Nephron progenitor cell (in vitro differentiated cells): ENCODE data around the gene VPS26A.

ENCODE experiments used
- DNase-seq: peaks from one replicate; pipeline ENCODE4 v3.0.0; 2021
- H3K27ac Mint-ChIP-seq: 2 replicates; pipeline ENCODE4 v1.8.0; 2021; ENCODE audit warnings: mild to moderate bottlenecking, moderate library complexity, mixed read lengths
- H3K27me3 Mint-ChIP-seq: 2 replicates; pipeline ENCODE4 v1.8.0; 2021; ENCODE audit warnings: mild to moderate bottlenecking, low read depth, mixed read lengths; ENCODE audit not compliant: poor library complexity
- H3K36me3 Mint-ChIP-seq: 2 replicates; pipeline ENCODE4 v1.8.0; 2021; ENCODE audit warnings: low read depth, mixed read lengths
- H3K4me1 Mint-ChIP-seq: 2 replicates; pipeline ENCODE4 v1.8.0; 2021; ENCODE audit warnings: mixed read lengths
- H3K4me3 Mint-ChIP-seq: 2 replicates; pipeline ENCODE4 v1.8.0; 2021; ENCODE audit warnings: mild to moderate bottlenecking, moderate library complexity, mixed read lengths
- H3K9me3 Mint-ChIP-seq: 2 replicates; pipeline ENCODE4 v1.8.0; 2021; ENCODE audit warnings: mild to moderate bottlenecking, moderate library complexity, mixed read lengths
- CTCF ChIP-seq: fragments of 200-600 bp; sonication (generic); IDR thresholded peaks from 2 replicates; pipeline ENCODE4 v1.5.0; 2021; ENCODE audit warnings: antibody characterized with exemption

Gene VPS26A

GRCh38 chr10:69107176-69107490 is 16.8 kb upstream of the VPS26A start:
- Mint-ChIP-seq H3K27me3 (peaks cover 20% of the 10 kb centered on the region), H3K27ac (no peak overlapping the region), H3K4me1 (peaks cover 3% of the 10 kb centered on the region), H3K36me3 (no peaks in the 10 kb centered on the region), H3K9me3 (peaks cover 6% of the 10 kb centered on the region), H3K4me3 (no peak overlapping the region)
- DNase-seq = no peak
- TF ChIP-seq CTCF = no peak

GRCh38 chr10:69107699-69108098 is 16.3 kb upstream of the VPS26A start:
- H3K4me3 Mint-ChIP-seq = no peak overlapping the region
- TF ChIP-seq CTCF = no peak
- H3K36me3 Mint-ChIP-seq = no peaks in the 10 kb centered on the region
- H3K27ac Mint-ChIP-seq = no peak overlapping the region
- peaks cover 23% of the 10 kb centered on the region for H3K27me3 Mint-ChIP-seq
- H3K4me1 Mint-ChIP-seq = no peaks in the 10 kb centered on the region
- H3K9me3 Mint-ChIP-seq = peaks cover 6% of the 10 kb centered on the region
- DNase-seq = no peak

GRCh38 chr10:69119896-69120295 is 4.1 kb upstream of the VPS26A start:
- Mint-ChIP-seq H3K9me3 (no peaks in the 10 kb centered on the region), H3K36me3 (no peaks in the 10 kb centered on the region), H3K4me3 (no peak overlapping the region), H3K27ac (no peak overlapping the region), H3K4me1 (peaks cover 10% of the 10 kb centered on the region), H3K27me3 (no peaks in the 10 kb centered on the region)
- no peak for DNase-seq
- TF ChIP-seq CTCF = no peak

DNA sequence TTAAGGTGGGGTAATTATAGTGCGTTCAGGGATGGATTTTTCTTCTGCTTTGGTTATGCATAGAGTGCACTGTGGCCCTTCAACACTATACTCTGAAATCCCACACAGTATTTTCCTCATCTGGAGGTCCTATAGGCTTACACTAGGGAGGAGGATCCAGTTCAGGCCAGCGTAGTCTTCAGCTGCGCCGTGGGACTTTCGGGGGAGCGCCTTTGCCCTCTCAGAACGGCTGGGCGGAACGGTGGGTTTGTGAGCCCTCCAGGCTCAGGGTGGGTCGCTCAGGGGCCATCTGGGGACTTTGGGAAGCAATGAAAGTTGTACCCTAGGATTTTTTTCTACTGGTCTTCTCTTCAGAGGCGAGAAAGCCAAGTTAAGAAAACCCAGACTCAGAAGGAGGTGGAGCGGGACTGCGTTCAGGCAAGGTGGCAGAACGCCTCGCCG is 652 bp upstream of the VPS26A start:
- Mint-ChIP-seq H3K4me3 (peak overlapping the region; percentile 94), H3K36me3 (no peaks in the 10 kb centered on the region)

GRCh38 chr10:69124563-69125268 is 738 bp downstream of the VPS26A start:
- Mint-ChIP-seq H3K9me3 (no peaks in the 10 kb centered on the region), H3K4me1 (peaks cover 28% of the 10 kb centered on the region), H3K27me3 (no peaks in the 10 kb centered on the region), H3K4me3 (peak overlapping the region; percentile 98), H3K36me3 (peaks cover 4% of the 10 kb centered on the region), H3K27ac (peak overlapping the region; percentile 97)
- DNase-seq = peak; percentile 40
- TF ChIP-seq CTCF = no peak

More for the DNA sequence above, 652 bp upstream of the VPS26A start:
- peaks cover 23% of the 10 kb centered on the region for H3K4me1 Mint-ChIP-seq
- peak overlapping the region; percentile 100 for H3K27ac Mint-ChIP-seq
- no peaks in the 10 kb centered on the region for H3K27me3 Mint-ChIP-seq
- DNase-seq = peak; percentile 66
- no peak for TF ChIP-seq CTCF
- H3K9me3 Mint-ChIP-seq = no peaks in the 10 kb centered on the region

DNA sequence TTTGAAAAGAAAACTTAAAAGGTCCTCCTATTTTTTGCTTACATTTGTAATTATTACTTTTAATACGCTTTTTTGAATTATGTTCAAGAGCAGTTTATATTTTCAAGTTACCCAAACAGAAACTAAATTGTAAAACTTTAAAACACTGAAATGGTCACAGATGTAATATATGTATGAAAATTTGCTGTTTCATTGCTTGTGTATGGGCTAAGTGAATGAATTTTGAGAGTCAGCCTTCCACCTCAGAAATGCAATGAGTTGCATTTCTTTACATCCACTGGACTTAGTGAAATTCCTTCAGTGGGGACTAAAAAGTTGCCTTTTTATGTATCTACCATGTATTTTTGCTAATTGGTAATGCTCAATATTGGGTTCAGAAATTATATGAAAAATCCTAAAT is 1.6 kb downstream of the VPS26A start:
- Mint-ChIP-seq H3K27me3 (no peaks in the 10 kb centered on the region), H3K36me3 (peaks cover 4% of the 10 kb centered on the region), H3K4me1 (peaks cover 28% of the 10 kb centered on the region), H3K9me3 (no peaks in the 10 kb centered on the region), H3K4me3 (peak overlapping the region; percentile 98), H3K27ac (no peak overlapping the region)
- no peak for TF ChIP-seq CTCF
- no peak for DNase-seq
